ENCODE measurements around the gene NOCT. TPM values are rescaled to one million over a fixed set of nuclear protein-coding genes. Genes with fewer than 3 reads are reported as not detected.
"Not testable (repeated sequence)": the region's sequence is repeated elsewhere in the genome, so short reads cannot be mapped to it uniquely, and the experiment has no call there.

Gene NOCT
- polyA plus RNA-seq, 3 donors, result 6.3 to 7.2 (median 7.0) TPM

GRCh38 chr4:139042981-139043460 is 27.4 kb downstream of the NOCT start:
- no peak for DNase-seq

GRCh38 chr4:139044291-139044690 is 28.7 kb downstream of the NOCT start:
- DNase-seq, result no peak

GRCh38 chr4:139048026-139048425 is 32.4 kb downstream of the NOCT start:
- DNase-seq, result no peak

- DNase-seq, result no peak
Observed at GRCh38 chr4:139050446-139050845, 34.9 kb downstream of the NOCT start.

GRCh38 chr4:139053909-139054308 is 38.3 kb downstream of the NOCT start:
- DNase-seq, result no peak

GRCh38 chr4:139054791-139055505 is 39.4 kb downstream of the NOCT start:
- no peak for DNase-seq

- not testable (repeated sequence) for DNase-seq
Observed at GRCh38 chr4:139059026-139059425, 43.4 kb downstream of the NOCT start.

- DNase-seq, result no peak
Observed at GRCh38 chr4:139060591-139060990, 45.0 kb downstream of the NOCT start.

GRCh38 chr4:139076016-139076744 is 60.6 kb downstream of the NOCT start:
- no peak for DNase-seq

- no peak for DNase-seq
Observed at GRCh38 chr4:139077567-139078355, 62.2 kb downstream of the NOCT start.

- no peak for DNase-seq
Observed at GRCh38 chr4:139078926-139079325, 63.3 kb downstream of the NOCT start.

- DNase-seq, result peak; percentile 98
Observed at GRCh38 chr4:139082750-139083606, 67.4 kb downstream of the NOCT start.

- DNase-seq, result peak; percentile 56
Observed at GRCh38 chr4:139083607-139083955, 68.0 kb downstream of the NOCT start.

- DNase-seq, result peak; percentile 90
Observed at GRCh38 chr4:139083956-139084803, 68.6 kb downstream of the NOCT start.

- no peak for DNase-seq
Observed at GRCh38 chr4:139084804-139085093, 69.2 kb downstream of the NOCT start.

GRCh38 chr4:139085141-139085540 is 69.6 kb downstream of the NOCT start:
- no peak for DNase-seq

- DNase-seq, result no peak
Observed at GRCh38 chr4:139092271-139092670, 76.7 kb downstream of the NOCT start.

Data from renal pelvis (tissue), 4 donors.